GM21423 (cell line): ENCODE results near the gene ABHD15.

ENCODE experiments used
- ATAC-seq: cut with Tn5 transposase; IDR thresholded peaks from one replicate; pipeline ENCODE4 v1.9.1; 2021; ENCODE audit warnings: mild to moderate bottlenecking, moderate library complexity; ENCODE audit not compliant: unreplicated experiment

Gene ABHD15

GRCh38 chr17:29583324-29584248, 16.7 kb upstream of the ABHD15 start:
- no peak for ATAC-seq

DNA sequence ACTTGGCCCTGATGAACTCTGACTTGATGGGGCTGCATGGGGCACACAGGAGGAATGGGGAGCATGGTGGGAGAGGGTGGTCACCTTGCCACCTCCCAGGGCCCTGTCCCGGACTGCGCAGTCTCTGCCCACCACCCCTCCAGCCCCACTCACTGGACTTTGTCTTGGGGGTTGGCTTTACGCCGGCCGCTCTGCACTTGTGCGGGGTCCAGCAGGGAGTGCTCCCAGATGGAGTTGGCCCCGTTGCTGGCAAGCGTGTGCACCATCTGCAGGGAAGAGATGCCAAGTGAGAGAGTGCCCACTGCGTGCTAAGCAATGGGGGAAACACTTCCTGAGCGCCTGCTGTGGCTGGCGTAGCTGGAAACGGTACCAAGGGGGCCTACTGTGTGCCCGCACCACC, 15.9 kb upstream of the ABHD15 start:
- no peak for ATAC-seq

GRCh38 chr17:29582254-29582765, 15.5 kb upstream of the ABHD15 start:
- no peak for ATAC-seq

- no peak for ATAC-seq
These were observed 14.9 kb upstream of the ABHD15 start for GRCh38 chr17:29581583-29582253.

DNA sequence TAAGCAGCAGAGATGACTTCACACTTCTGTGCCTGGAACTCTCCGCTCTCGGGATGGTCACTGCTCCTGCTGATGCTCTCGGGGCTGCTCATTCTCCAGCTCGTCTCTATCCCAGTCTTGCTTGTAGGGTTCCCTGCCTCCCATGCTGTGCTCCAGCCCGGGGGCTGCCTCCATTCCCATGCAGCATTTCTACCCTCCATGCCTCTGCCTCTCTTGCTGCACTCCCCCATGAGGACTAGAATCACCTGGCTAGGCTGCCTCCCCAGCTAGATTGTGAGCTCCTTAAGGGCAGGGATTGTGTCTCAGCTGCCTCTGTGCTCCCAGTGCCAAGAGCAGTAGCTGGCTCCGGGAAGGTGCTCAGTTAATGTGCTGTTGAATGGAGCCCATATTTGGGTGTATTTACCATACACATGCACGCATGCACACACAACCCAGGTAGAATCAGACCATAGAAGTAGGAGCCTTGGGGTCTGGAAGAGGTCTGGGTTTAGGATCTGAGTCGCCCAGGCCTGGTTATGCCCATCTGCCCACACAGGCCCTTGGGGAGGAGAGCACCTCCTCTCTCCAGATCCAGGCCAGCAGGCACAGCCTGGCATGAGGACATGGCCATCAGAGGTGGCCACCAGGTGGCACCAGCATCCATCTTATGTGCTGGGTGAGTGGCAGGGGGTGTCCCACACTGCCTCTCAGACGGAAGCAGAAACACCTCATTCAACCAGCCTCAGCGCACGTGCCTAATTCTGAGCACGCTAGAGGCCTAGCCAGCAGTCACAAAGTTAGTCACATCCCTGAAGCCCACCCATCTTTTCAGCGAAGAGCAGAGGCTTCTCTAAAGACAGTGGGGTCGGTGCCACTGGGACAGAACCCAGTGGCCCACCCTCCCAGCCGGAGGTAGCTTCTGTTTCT, 13.3 kb upstream of the ABHD15 start:
- ATAC-seq: peak; percentile 81

GRCh38 chr17:29578626-29579485, 12.0 kb upstream of the ABHD15 start:
- no peak for ATAC-seq

GRCh38 chr17:29577385-29578211, 10.8 kb upstream of the ABHD15 start:
- ATAC-seq: no peak

GRCh38 chr17:29577001-29577370, 10.1 kb upstream of the ABHD15 start:
- no peak for ATAC-seq

DNA sequence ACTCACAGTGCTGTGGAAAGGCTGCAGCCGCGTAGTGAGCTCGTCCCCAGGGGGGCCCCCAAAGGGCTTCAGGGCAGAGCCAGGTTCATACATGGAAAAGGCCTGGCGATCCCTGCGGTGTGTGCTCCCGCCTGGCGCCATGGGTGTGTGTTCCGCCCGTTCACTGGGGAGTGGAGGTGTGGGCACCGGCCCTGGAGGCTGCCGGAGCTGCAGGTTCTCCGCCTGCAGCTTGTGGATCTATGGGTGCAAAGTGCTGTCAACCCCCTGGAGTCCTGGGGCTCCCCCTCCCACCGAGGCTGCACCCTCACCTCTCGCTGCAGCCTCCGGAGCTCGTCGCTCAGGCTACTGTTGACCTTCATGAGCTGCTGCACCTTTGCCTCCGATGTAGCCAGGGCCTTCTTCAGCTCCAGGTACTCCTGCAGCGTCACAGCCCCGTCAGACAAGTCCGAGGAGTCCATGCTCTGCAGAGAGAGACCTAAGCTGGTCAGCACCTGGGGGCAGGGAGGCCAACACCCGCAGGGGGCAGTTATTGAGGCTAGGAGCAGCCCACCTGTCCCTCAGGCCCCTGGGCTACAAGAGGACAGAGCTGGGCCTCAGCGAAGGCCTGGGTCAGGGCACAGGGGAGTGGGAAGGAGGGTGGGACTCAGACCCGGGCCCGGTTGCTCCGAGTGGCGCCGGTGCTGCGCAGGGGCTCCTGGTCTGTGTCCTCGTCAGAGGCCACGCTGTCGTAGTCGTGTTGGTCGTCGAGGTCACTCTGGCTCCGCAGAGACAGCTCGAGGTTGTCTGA, 9.6 kb upstream of the ABHD15 start:
- ATAC-seq: no peak

DNA sequence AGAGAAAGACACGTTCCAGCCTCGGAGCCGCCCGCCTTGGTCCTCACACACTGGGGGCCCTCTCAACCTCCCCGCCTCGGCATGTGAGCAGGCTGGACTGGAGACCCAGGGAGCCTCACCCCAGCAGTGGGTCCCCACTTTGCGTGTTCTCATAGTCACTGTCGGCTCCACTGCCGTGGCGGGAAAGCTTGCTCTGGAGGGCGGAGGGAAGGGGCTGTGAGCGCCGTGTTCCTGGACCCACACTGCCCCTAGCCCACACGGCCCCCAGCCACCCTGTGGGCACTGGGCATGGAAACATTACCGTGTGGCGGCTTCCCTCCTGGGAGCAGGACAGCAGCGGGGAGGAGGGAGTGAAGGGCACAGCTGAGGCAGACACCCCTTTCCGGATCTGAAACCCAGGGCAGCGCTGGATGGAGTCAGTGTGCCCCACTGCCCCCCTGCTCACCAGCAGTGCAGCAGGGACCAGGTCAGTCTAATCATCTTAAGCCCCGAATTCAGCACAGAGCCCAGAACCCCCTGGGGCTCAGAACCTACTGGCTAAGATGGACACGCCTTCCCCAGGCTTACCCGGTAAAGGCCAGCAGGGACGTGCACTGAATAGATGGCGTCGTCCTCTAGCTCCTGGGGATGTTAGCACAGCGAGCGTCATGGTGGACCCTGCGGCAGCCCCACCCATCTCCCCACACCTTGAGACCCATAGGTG, 8.8 kb upstream of the ABHD15 start:
- ATAC-seq: no peak

GRCh38 chr17:29574732-29575510, 8.1 kb upstream of the ABHD15 start:
- ATAC-seq: no peak

DNA sequence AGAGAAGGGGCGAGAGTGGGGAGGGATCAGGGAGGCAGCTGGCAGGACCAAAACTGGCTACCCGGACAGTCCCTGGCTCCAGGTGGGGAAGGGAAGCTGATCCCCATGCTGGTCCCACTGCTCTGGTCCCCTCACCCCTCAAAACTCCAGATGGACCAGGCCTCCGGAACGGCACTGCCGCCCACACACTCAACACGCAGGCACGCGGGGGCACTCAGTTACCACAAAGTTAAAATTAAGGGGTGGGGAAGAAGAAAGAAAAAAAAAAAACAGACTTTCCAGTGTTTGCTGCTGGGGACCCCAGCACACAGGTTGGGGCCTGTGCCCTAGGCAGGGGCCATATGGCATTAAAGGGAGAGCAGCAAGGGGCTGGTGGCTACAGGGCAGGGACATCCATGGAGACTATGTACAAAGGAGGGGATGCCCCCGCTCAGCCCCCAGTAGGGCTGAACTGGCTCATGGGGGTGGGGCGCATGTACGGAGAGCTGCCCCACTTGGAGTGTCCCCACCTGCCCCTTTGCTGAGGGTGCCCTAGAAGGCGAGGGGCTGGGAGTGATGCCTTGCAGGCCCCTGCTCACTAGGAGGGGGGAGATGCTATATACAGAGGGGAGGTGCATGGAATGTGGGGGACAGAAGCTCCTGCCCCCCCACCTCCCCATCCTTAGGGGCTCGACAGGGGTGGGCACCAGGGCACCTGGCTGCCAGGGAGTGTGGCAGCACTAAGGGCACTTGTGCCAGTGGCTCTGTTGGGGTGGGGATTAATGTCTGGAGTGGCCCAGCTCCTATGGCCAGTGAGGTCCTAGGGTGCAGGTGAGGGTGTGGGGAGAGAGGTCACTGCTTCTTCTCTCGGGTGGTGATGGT, 7.3 kb upstream of the ABHD15 start:
- no peak for ATAC-seq

- ATAC-seq: no peak
These were observed 6.7 kb upstream of the ABHD15 start for GRCh38 chr17:29573558-29573869.

- ATAC-seq: no peak
These were observed 6.1 kb upstream of the ABHD15 start for GRCh38 chr17:29572691-29573557.
